Activated CD8-positive, alpha-beta T cell treated with anti-CD3 and anti-CD28 coated beads, Interleukin-2, amount 10 ng/mL, durations not matched to agents 7 days and 5 days (primary cell): ENCODE data around the gene KRTAP5-4. TPM values are rescaled to one million over a fixed set of nuclear protein-coding genes. Genes with fewer than 3 reads are reported as not detected.
"Not testable (repeated sequence)": the region's sequence is repeated elsewhere in the genome, so short reads cannot be mapped to it uniquely, and the experiment has no call there.

ENCODE experiments used
- ATAC-seq: fragments of 150-1000 bp; cut with Tn5 transposase; one replicate; pipeline ENCODE4 v1.10.0; 2021; ENCODE audit warnings: moderate library complexity
- CTCF ChIA-PET: fragments of 350-600 bp; sonication (Branson Sonifier 250); formaldehyde crosslinking; loops from one replicate; lab custom pipeline; 2021; ENCODE audit warnings: antibody characterized with exemption; lab: Charles Lee
- POLR2A ChIA-PET: fragments of 350-600 bp; sonication (Branson Sonifier 250); formaldehyde crosslinking; loops from one replicate; lab custom pipeline; 2021; ENCODE audit warnings: antibody characterized with exemption; lab: Charles Lee
- DNase-seq: peaks from one replicate; pipeline ENCODE4 v3.0.0-alpha.2; 2020
- H3K27ac Mint-ChIP-seq: one replicate; pipeline ENCODE4 v1.8.0; 2021; ENCODE audit warnings: mild to moderate bottlenecking, mixed read lengths
- H3K27me3 Mint-ChIP-seq: one replicate; pipeline ENCODE4 v1.8.0; 2021; ENCODE audit warnings: low read depth, mixed read lengths
- H3K36me3 Mint-ChIP-seq: one replicate; pipeline ENCODE4 v1.8.0; 2021; ENCODE audit warnings: low read depth, mixed read lengths
- H3K4me1 Mint-ChIP-seq: one replicate; pipeline ENCODE4 v1.8.0; 2021; ENCODE audit warnings: low read depth, mixed read lengths
- H3K4me3 Mint-ChIP-seq: one replicate; pipeline ENCODE4 v1.8.0; 2021; ENCODE audit warnings: mild to moderate bottlenecking, mixed read lengths
- H3K9me3 Mint-ChIP-seq: one replicate; pipeline ENCODE4 v1.8.0; 2022; ENCODE audit warnings: mixed read lengths; ENCODE audit not compliant: insufficient read depth
- total RNA-seq, 2 experiments: library from RNA; stranded (reverse); gene quantifications; one replicate each; pipeline ENCODE4 v1.2.3, GENCODE V29; 2021

The KRTAP5-4 gene
- total RNA-seq, 2 experiments from 2014 or later: not detected

DNA sequence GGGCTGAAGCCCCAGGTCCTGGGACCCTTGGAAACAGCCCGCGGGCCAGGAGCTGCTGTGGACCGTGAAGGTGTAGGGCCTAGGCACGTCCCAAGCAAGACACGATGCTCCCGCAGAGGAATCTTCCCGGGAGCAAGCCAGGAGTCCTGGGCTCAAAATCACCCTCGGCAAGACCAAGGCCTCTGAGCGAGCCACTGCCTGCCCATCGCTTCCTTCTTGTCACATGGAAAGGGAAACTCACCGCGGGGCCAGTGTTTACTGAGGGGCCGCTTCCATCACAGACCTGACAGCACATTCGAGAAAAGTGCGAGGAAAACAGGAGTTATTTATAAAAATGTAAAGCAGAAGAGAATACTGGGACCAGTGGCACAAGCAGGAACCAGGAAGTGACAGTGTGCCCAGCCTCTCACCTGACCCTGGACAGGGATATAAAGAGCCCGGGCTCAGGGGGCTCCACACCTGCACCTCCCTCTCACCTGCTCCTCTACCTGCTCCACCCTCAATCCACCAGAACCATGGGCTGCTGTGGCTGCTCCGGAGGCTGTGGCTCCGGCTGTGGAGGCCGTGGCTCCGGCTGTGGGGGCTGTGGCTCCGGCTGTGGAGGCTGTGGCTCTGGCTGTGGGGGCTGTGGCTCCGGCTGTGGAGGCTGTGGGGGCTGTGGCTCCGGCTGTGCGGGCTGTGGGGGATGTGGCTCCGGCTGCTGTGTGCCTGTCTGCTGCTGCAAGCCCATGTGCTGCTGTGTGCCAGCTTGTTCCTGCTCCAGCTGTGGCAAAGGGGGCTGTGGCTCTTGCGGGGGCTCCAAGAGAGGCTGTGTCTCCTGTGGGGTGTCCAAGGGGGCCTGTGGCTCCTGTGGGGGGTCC is 7.6 kb upstream of the KRTAP5-4 start, which contains the start of gene KRTAP5-5:
KRTAP5-5 (plus strand) TSS at position 450 of the 860 bp plus-strand sequence; CDS start at position 516, 66 bp downstream.
- ATAC-seq: no peak
- Mint-ChIP-seq H3K27ac (no peak within 1 kb of the TSS), H3K9me3 (no peaks in the 10 kb centered on the region), H3K27me3 (peaks cover 13% of the 10 kb centered on the region), H3K36me3 (no peaks in the 10 kb centered on the region), H3K4me3 (no peak within 1 kb of the TSS), H3K4me1 (no peaks in the 10 kb centered on the region)
- ChIA-PET POLR2A (no interaction called here), CTCF (interaction anchor here (1.1 to 2.0 kb wide), 4 partner anchors 8 to 83 kb away, joined by 3 to 9 read pairs (median 6); no protein-coding TSS in a partner anchor)
- DNase-seq: no peak

DNA sequence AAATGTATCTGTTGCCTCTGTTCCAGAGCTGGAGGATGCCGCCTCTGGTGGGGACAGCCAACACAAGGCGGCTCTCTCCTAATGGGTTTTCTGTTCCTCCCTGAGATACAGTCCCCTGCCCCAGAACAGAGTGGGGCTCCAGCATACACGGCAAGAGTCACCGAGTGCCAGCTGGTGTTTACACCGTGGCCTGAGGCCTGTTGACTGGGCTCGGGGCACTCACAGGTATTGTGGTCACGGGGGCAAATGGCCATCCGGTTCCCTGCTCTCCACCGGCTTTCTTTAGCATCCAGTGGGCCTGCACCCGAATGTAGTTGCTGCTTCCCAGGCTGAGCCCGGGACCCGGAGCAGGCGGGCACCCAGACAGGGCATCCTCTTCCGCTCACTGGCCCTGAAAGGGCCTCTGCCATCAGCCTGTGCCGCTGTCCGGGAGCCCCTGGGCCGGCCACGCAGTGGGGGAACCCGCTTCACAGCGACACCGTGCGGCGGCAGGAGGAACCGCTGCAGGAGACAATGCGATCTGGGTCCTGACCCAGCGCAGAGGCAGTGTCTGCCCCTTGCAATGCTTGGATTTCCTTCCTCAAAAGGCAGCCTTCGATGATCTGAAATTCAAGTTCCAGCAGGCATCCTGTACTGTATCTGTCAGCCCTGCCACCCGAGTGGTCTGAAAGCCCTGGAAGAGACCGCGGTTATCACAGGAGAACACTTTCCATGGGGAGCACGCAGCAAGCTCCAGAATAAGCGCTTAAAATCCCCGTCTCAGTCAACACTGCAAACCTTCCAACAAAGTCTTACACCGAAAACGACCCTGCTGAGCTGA is 6.8 kb upstream of the KRTAP5-4 start:
- no peaks in the 10 kb centered on the region for H3K4me1 Mint-ChIP-seq
- DNase-seq (peak; percentile 65), ATAC-seq (peak; percentile 97)
- ChIA-PET POLR2A (no interaction called here), CTCF (interaction anchor here (1.0 to 1.8 kb wide), 5 partner anchors 9 to 34 kb away, joined by 3 to 7 read pairs (median 3); no protein-coding TSS in a partner anchor)
- H3K27ac Mint-ChIP-seq: no peak overlapping the region
- peaks cover 16% of the 10 kb centered on the region for H3K27me3 Mint-ChIP-seq
- no peaks in the 10 kb centered on the region for H3K36me3 Mint-ChIP-seq
- no peak overlapping the region for H3K4me3 Mint-ChIP-seq
- no peaks in the 10 kb centered on the region for H3K9me3 Mint-ChIP-seq

DNA sequence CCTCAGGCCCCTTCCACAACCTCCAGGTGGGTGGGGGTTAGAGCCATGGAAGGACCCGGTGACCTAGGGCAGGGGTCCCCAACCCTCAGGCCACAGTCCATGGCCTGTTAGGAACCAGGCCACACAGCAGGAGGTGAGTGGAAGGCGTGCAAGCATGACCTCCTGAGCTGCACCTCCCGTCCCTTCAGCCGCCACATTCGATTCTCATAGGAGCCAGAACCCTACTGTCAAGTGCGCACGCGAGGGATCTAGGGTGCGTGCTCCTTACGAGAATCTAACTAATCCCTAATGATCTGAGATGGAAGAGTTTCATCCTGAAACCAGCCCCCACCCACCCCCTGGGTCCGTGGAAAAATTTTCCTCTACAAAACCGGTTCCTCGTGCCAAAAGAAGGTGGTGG is 3.6 kb upstream of the KRTAP5-4 start:
- H3K36me3 Mint-ChIP-seq: no peaks in the 10 kb centered on the region
- ATAC-seq: no peak
- ChIA-PET POLR2A (no interaction called here), CTCF (interaction anchor here (1.0 to 1.1 kb wide), 2 partner anchors 27 to 79 kb away, joined by 3 to 5 read pairs; no protein-coding TSS in a partner anchor)
- H3K9me3 Mint-ChIP-seq: no peaks in the 10 kb centered on the region
- peaks cover 9% of the 10 kb centered on the region for H3K27me3 Mint-ChIP-seq
- no peak overlapping the region for H3K4me3 Mint-ChIP-seq
- H3K27ac Mint-ChIP-seq: no peak overlapping the region
- DNase-seq: no peak
- H3K4me1 Mint-ChIP-seq: no peaks in the 10 kb centered on the region

DNA sequence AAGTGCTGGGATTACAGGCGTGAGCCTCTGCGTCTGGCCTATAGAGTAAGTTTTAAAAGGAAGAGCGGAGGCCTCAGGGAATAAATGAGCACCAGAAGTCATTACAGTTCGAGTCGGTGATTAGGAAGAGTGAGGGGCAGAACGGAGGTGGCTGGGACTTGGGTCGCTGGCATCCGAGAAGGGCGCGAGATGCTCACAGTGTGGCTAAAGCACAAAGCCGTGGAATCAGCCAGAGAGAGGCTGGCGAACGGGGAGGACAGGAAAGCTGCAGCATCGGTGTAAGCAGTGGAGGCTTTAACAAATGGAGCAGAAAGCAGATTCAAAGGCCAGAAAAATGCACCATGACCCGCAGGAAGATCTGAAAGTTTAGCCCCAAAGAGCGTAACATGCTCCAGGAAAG is 2.7 kb upstream of the KRTAP5-4 start:
- POLR2A ChIA-PET: no interaction called here

DNA sequence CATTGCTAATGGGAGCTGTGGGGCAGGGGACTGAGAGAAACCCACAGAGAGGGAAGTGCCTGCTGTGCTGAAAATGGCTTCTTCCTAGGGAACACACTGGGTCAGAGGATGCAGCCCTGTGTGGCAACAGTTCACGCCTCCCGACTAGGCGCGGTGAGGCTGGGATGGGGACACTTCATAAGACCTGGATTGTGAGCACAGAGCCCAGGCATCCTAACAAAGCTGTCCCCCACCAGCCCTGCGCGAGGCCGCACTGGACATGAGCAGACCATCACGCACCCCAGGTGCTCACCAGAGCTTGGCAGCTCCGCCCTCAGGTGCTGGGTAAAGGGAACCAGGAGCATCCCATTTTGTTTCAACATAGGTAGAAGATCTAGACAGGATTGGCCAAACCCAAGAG is 1.8 kb upstream of the KRTAP5-4 start:
- ATAC-seq: no peak
- no peaks in the 10 kb centered on the region for H3K36me3 Mint-ChIP-seq
- H3K27me3 Mint-ChIP-seq: peaks cover 11% of the 10 kb centered on the region
- no peaks in the 10 kb centered on the region for H3K9me3 Mint-ChIP-seq
- no peak overlapping the region for H3K4me3 Mint-ChIP-seq
- H3K4me1 Mint-ChIP-seq: no peaks in the 10 kb centered on the region
- H3K27ac Mint-ChIP-seq: no peak overlapping the region
- DNase-seq: no peak
- ChIA-PET CTCF (interaction anchor here (1.1 to 1.2 kb wide), 2 partner anchors 17 to 29 kb away, joined by 3 to 6 read pairs; no protein-coding TSS in a partner anchor), POLR2A (no interaction called here)

More for the DNA sequence above, 2.7 kb upstream of the KRTAP5-4 start:
- Mint-ChIP-seq H3K27me3 (peaks cover 11% of the 10 kb centered on the region), H3K27ac (no peak overlapping the region), H3K4me3 (no peak overlapping the region), H3K9me3 (no peaks in the 10 kb centered on the region), H3K36me3 (no peaks in the 10 kb centered on the region), H3K4me1 (no peaks in the 10 kb centered on the region)
- ATAC-seq: no peak
- CTCF ChIA-PET: interaction anchor here (1.1 to 1.2 kb wide), 2 partner anchors 16 to 28 kb away, joined by 3 to 6 read pairs; no protein-coding TSS in a partner anchor
- DNase-seq: no peak

DNA sequence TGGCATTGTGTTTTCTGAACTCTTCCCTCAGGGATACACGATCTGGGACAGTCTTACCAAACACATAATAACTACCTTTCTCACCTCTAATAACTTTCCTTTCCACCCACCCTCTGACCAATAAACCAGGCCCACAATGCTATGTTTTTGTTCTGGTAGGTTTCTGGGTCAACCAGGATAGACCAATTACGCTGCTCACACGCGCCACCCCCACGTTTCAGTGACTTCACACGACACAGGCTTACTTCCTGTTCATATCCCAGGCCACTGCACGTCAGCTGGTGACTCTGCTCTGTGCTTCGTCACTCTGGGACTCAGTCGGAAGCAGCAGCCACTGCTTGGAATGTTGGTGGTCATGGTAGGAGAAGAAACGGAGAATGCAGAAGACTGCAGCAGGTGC is 2.5 kb downstream of the KRTAP5-4 start:
- Mint-ChIP-seq H3K9me3 (no peaks in the 10 kb centered on the region), H3K27me3 (peaks cover 11% of the 10 kb centered on the region), H3K4me3 (no peak overlapping the region), H3K4me1 (no peaks in the 10 kb centered on the region), H3K27ac (no peak overlapping the region), H3K36me3 (no peaks in the 10 kb centered on the region)
- ChIA-PET POLR2A (interaction anchor here (0.6 kb wide), 1 partner anchor 517 kb away, joined by 3 read pairs; no protein-coding TSS in a partner anchor), CTCF (interaction anchor here (0.8 to 2.0 kb wide), 3 partner anchors 21 to 862 kb away, joined by 3 to 8 read pairs (median 4); no protein-coding TSS in a partner anchor)
- DNase-seq (no peak), ATAC-seq (peak; percentile 39)

DNA sequence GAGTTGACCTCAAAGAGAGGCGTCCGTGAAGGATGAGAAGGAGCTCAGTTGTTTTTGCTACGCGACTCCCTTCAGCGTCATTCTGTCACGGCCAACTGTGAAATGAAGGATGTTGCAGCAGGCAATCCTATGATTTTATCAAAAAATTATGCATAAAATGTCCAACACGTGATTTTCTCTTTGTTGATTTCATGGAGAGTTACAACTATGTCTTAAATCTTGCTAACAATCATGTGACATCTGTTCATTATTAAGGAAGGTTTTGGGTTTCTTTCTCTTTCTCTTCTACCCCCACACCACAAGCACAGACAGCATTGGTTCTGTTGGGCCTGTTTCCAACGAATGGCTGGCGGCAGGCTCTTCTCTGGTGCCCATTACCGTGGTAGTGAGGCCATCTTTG is 3.7 kb downstream of the KRTAP5-4 start:
- Mint-ChIP-seq H3K27me3 (peaks cover 7% of the 10 kb centered on the region), H3K4me3 (no peak overlapping the region), H3K9me3 (no peaks in the 10 kb centered on the region), H3K36me3 (no peaks in the 10 kb centered on the region), H3K4me1 (no peaks in the 10 kb centered on the region), H3K27ac (no peak overlapping the region)
- DNase-seq (no peak), ATAC-seq (no peak)
- ChIA-PET POLR2A (no interaction called here), CTCF (interaction anchor here (2.0 to 2.2 kb wide), 2 partner anchors 22 to 72 kb away, joined by 6 to 8 read pairs; no protein-coding TSS in a partner anchor)

DNA sequence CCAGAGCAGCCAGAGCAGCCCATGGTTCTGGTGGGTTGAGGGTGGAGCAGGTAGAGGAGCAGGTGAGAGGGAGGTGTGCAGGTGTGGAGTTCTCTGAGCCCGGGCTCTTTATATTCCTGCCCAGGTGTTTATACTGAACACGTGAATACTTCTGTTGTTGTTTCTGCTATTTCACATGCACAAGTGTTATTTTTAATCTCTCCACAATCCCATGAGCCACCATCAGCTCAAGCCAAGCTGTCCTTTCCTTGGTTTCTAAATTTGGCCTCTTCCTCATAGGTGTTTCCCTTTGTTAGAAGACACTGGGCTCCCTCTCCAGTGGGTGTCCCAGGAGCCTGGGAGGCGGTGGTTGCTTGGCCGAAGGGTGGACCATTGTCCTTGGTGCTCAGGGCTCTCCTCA is 13.6 kb downstream of the KRTAP5-4 start, which contains the start of gene KRTAP5-3:
KRTAP5-3 (minus strand) TSS at position 101 of the 400 bp plus-strand sequence; CDS start at position 23, 78 bp downstream.
- DNase-seq: no peak
- Mint-ChIP-seq H3K27me3 (peaks cover 11% of the 10 kb centered on the region), H3K27ac (no peak within 1 kb of the TSS), H3K36me3 (no peaks in the 10 kb centered on the region), H3K9me3 (no peaks in the 10 kb centered on the region), H3K4me1 (no peaks in the 10 kb centered on the region), H3K4me3 (no peak within 1 kb of the TSS)
- POLR2A ChIA-PET: no interaction called here
- ATAC-seq: no peak
- CTCF ChIA-PET: no interaction called here

DNA sequence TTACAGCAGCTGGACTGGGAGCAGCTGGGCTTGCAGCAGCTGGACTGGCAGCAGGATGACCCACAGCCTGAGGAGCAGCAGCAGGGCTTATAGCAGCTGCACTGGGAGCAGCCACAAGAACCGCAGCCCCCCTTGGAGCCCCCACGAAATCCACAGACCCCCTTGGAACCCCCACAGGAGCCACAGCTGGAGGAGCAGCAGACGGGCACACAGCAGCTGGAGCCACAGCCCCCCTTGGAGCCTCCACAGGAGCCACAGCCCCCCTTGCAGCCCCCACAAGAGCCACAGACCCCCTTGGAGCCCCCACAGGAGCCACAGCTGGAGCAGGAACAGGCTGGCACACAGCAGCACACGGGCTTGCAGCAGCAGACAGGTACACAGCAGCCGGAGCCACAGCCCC is 14.0 kb downstream of the KRTAP5-4 start:
- H3K4me1 Mint-ChIP-seq, H3K9me3 Mint-ChIP-seq, ATAC-seq, POLR2A ChIA-PET, H3K4me3 Mint-ChIP-seq, H3K27ac Mint-ChIP-seq, DNase-seq, H3K36me3 Mint-ChIP-seq, CTCF ChIA-PET: not testable (repeated sequence)
- peaks cover 15% of the 10 kb centered on the region for H3K27me3 Mint-ChIP-seq

DNA sequence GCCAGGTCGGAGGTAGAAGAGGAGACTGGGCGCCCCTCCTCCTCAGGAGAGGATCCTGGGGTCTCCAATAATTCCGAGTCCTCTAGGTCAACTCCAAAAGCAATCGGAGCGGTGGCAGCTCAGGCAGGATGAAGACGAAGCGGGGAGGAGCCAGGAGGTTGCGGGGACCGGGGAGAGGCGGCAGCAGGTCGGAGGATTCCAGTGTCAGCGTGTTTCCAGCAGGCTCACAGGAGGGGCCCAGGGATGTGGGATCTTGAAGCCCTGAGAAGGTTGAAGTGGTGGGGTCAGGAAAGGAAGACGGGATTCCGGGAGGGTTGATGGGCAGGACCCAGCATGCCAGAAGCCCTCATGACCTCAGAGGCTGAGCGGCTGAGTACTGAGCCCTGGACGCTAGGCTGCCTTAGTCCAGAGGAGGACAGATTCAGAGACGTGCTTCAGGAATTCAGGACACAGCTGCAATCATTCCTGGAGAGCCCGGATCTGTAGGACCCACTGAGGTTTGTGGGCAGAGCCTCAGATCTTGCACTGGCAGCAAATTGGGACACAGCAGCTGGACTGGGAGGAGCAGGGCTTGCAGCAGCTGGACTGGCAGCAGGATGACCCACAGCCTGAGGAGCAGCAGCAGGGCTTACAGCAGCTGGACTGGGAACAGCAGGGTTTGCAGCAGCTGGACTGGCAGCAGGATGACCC is 14.6 kb downstream of the KRTAP5-4 start:
- H3K9me3 Mint-ChIP-seq, POLR2A ChIA-PET, DNase-seq, H3K4me3 Mint-ChIP-seq, ATAC-seq, H3K36me3 Mint-ChIP-seq, CTCF ChIA-PET, H3K4me1 Mint-ChIP-seq, H3K27ac Mint-ChIP-seq: not testable (repeated sequence)
- H3K27me3 Mint-ChIP-seq: peaks cover 19% of the 10 kb centered on the region

DNA sequence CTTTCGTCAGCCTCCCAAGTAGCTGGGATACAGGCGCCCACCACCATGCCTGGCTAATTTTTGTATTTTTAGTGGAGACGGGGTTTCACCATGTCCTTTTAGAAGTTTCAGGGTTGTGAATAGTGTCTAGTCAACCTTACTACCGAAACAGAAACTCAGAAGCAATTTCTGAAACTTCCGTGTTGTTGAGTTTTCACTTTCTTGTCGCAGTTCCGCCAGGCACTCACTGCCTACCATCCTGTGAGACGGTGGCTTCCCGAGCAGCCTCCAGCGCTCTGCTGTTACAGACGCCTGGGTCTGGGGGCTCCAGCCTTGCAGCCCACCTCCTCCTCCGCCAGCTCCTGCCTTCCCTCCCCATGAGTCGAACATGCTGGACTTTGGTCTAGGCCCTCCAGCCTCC is 16.0 kb downstream of the KRTAP5-4 start:
- POLR2A ChIA-PET, H3K4me1 Mint-ChIP-seq, H3K9me3 Mint-ChIP-seq, H3K36me3 Mint-ChIP-seq, H3K4me3 Mint-ChIP-seq, ATAC-seq, DNase-seq, H3K27ac Mint-ChIP-seq: not testable (repeated sequence)
- CTCF ChIA-PET: interaction anchor here (1.1 to 1.3 kb wide), 2 partner anchors 11 to 47 kb away, joined by 3 read pairs; no protein-coding TSS in a partner anchor
- H3K27me3 Mint-ChIP-seq: peaks cover 26% of the 10 kb centered on the region
